HCT116 (cell line): ENCODE data around the gene FHIT. TPM values are rescaled to one million over a fixed set of nuclear protein-coding genes. Genes with fewer than 3 reads are reported as not detected.

Experiments
- ATAC-seq: fragments of 200-7000 bp; cut with Tn5 transposase; 2 replicates; pipeline ENCODE4 v1.9.1; 2020; ENCODE audit warnings: mild to moderate bottlenecking, moderate library complexity
- BruUV-seq: library from RNA; stranded (reverse); fragments of 400-500 nt; replicated peaks from 2 replicates; lab custom pipeline; 2021; lab: Mats Ljungman, UMichigan
- CTCF ChIA-PET: fragments of 300-600 bp; sonication (Branson Sonifier 250); formaldehyde crosslinking; loops from one replicate; lab custom pipeline; 2021; ENCODE audit warnings: antibody characterized with exemption; lab: Charles Lee
- POLR2A ChIA-PET: fragments of 300-600, 350-600 bp; sonication (Branson Sonifier 250); formaldehyde crosslinking; loops from one replicate; lab custom pipeline; 2021; ENCODE audit warnings: antibody characterized with exemption; lab: Charles Lee
- RAD21 ChIA-PET, 2 experiments: fragments of 300-600 bp; sonication (Branson Sonifier 250); formaldehyde crosslinking; loops; one replicate each; lab custom pipeline; 2023; ENCODE audit warnings: low total read pairs in 2 of 2; ENCODE audit not compliant: uncharacterized antibody in 2 of 2, unreplicated experiment in 2 of 2, low non-redundant PET in 1 of 2; lab: Charles Lee
- DNase-seq: peaks from one replicate; pipeline ENCODE4 v3.0.0-alpha.2; 2010; ENCODE audit warnings: low read depth, low spot score
- H2AFZ ChIP-seq: fragments of 200-600 bp; shearing (Covaris generic), sonication (generic); 2 replicates; pipeline ENCODE4 v1.6.1; 2017; ENCODE audit warnings: low read depth, mixed run types, mixed read lengths, antibody characterized with exemption, low read length; ENCODE audit not compliant: poor library complexity, severe bottlenecking
- H3K27ac ChIP-seq: 2 replicates; pipeline ENCODE4 v1.5.1; 2012; ENCODE audit warnings: low read depth, low read length
- H3K27me3 ChIP-seq: fragments of 200-600 bp; sonication (generic); 2 replicates; pipeline ENCODE4 v1.6.1; 2016; ENCODE audit warnings: mixed run types, low read length, mixed read lengths; ENCODE audit not compliant: insufficient read depth
- H3K36me3 ChIP-seq, 2 experiments: fragments of 200-500 bp in 1 of 2; fragments of 200-600 bp in 1 of 2; sonication (Bioruptor generic) in 1 of 2; sonication (generic) in 1 of 2; 2 replicates each; pipeline versions ENCODE4 v1.5.1 to v1.6.1; 2014 to 2016; ENCODE audit warnings: low read length in 2 of 2, inconsistent platforms in 1 of 2, mixed read lengths in 1 of 2, mixed run types in 1 of 2; ENCODE audit not compliant: insufficient read depth in 2 of 2, control insufficient read depth in 1 of 2
- H3K4me1 ChIP-seq, 2 experiments: fragments of 200-600 bp in 1 of 2; sonication (generic) in 1 of 2; 2 replicates each; pipeline versions ENCODE4 v1.5.1 to v1.6.1; 2012 to 2017; ENCODE audit warnings: low read length in 2 of 2, inconsistent platforms in 1 of 2, mild to moderate bottlenecking in 1 of 2, mixed read lengths in 1 of 2, mixed run types in 1 of 2, moderate library complexity in 1 of 2; ENCODE audit not compliant: insufficient read depth in 2 of 2, control insufficient read depth in 1 of 2
- H3K4me2 ChIP-seq: fragments of 200-600 bp; sonication (generic); 2 replicates; pipeline ENCODE4 v1.6.1; 2017; ENCODE audit warnings: mixed run types, low read length, mixed read lengths
- H3K4me3 ChIP-seq, 2 experiments: fragments of 200-600 bp in 1 of 2; sonication (generic) in 1 of 2; replicated peaks in 1 of 2; 2 replicates each; pipeline ENCODE4 v1.5.1; 2011 to 2016; ENCODE audit warnings: low read length in 2 of 2, control low read depth in 1 of 2, low read depth in 1 of 2, mild to moderate bottlenecking in 1 of 2, mixed read lengths in 1 of 2, mixed run types in 1 of 2
- H3K79me2 ChIP-seq: fragments of 200-600 bp; sonication (generic); 2 replicates; pipeline ENCODE4 v1.6.1; 2017; ENCODE audit warnings: mild to moderate bottlenecking, mixed run types, low read length, moderate library complexity, mixed read lengths; ENCODE audit not compliant: insufficient read depth
- H3K9ac ChIP-seq: fragments of 200-600 bp; sonication (generic); 2 replicates; pipeline ENCODE4 v1.6.1; 2016; ENCODE audit warnings: low read length, mixed read lengths
- H3K9me2 ChIP-seq: fragments of 200-600 bp; sonication (generic), shearing (Covaris generic); 2 replicates; pipeline ENCODE4 v1.6.1; 2017; ENCODE audit warnings: mixed run types, mild to moderate bottlenecking, moderate library complexity; ENCODE audit not compliant: insufficient read depth
- H3K9me3 ChIP-seq, 2 experiments: fragments of 200-500 bp in 1 of 2; fragments of 200-600 bp in 1 of 2; sonication (Bioruptor generic) in 1 of 2; sonication (generic) in 1 of 2; 2 replicates each; pipeline ENCODE4 v1.6.1; 2014 to 2017; ENCODE audit warnings: low read length in 2 of 2, mixed read lengths in 2 of 2, inconsistent platforms in 1 of 2, low read depth in 1 of 2, mild to moderate bottlenecking in 1 of 2, mixed run types in 1 of 2, moderate library complexity in 1 of 2; ENCODE audit not compliant: control insufficient read depth in 1 of 2, insufficient read depth in 1 of 2
- H4K20me1 ChIP-seq: fragments of 200-600 bp; sonication (generic), shearing (Covaris generic); 2 replicates; pipeline ENCODE4 v1.6.1; 2017; ENCODE audit warnings: mixed run types, mild to moderate bottlenecking, moderate library complexity; ENCODE audit not compliant: insufficient read depth
- CBX3 ChIP-seq: IDR thresholded peaks from 2 replicates; pipeline ENCODE4 v1.6.1; 2012; ENCODE audit warnings: low read depth
- CEBPB ChIP-seq: IDR thresholded peaks from 2 replicates; pipeline ENCODE4 v1.6.1; 2012; ENCODE audit warnings: low read depth
- ELF1 ChIP-seq: IDR thresholded peaks from 2 replicates; pipeline ENCODE4 v1.6.1; 2012; ENCODE audit warnings: low read depth, borderline replicate concordance
- EZH2phosphoT487 ChIP-seq: fragments of 200-600 bp; IDR thresholded peaks from 2 replicates; pipeline ENCODE4 v1.6.1; 2018; ENCODE audit warnings: antibody characterized with exemption, borderline replicate concordance
- POLR2A ChIP-seq: IDR thresholded peaks from 2 replicates; pipeline ENCODE4 v1.7.0; 2011; ENCODE audit warnings: borderline replicate concordance; ENCODE audit not compliant: insufficient read depth, insufficient read length; ENCODE audit errors: extremely low read depth
- POLR2AphosphoS5 ChIP-seq: IDR thresholded peaks from 2 replicates; pipeline ENCODE4 v1.6.1; 2011; ENCODE audit warnings: mild to moderate bottlenecking, low read depth, low read length, moderate library complexity
- RAD21 ChIP-seq: IDR thresholded peaks from 2 replicates; pipeline ENCODE4 v1.6.1; 2012; ENCODE audit warnings: low read depth, mild to moderate bottlenecking
- SIN3A ChIP-seq: IDR thresholded peaks from 2 replicates; pipeline ENCODE4 v1.6.1; 2012; ENCODE audit warnings: low read depth
- SP1 ChIP-seq: IDR thresholded peaks from 2 replicates; pipeline ENCODE4 v1.6.1; 2012; ENCODE audit warnings: low read depth
- SRF ChIP-seq: IDR thresholded peaks from 2 replicates; pipeline ENCODE4 v1.6.1; 2012; ENCODE audit warnings: low read depth
- YY1 ChIP-seq: IDR thresholded peaks from 2 replicates; pipeline ENCODE4 v1.6.1; 2011; ENCODE audit warnings: low read length, low read depth, moderate library complexity, mild to moderate bottlenecking; ENCODE audit not compliant: insufficient replicate concordance; ENCODE audit errors: extremely low read depth
- ZBTB33 ChIP-seq: IDR thresholded peaks from 2 replicates; pipeline ENCODE4 v1.6.1; 2011; ENCODE audit warnings: mild to moderate bottlenecking, low read length, moderate library complexity; ENCODE audit not compliant: insufficient replicate concordance; ENCODE audit errors: extremely low read depth
- ZNF274 ChIP-seq: fragments of 200-500 bp; sonication (Bioruptor generic); IDR thresholded peaks from 2 replicates; pipeline ENCODE4 v1.6.1; 2014; ENCODE audit warnings: mild to moderate bottlenecking, low read depth, low read length, inconsistent platforms
- intact Hi-C: fragments of 100-400 bp; cut with micrococcal nuclease; formaldehyde crosslinking; loops from 2 replicates; pipeline ENCODE4 v1.10.0; 2022
- total RNA-seq: library from RNA; stranded (reverse); gene quantifications from one replicate; pipeline ENCODE4 v1.2.1, GENCODE V29; 2021; ENCODE audit not compliant: unreplicated experiment
- TF ChIP-seq, protein P1 (sequence below), 3 experiments: fragments of 200-600 bp in 1 of 3; sonication (generic) in 1 of 3; IDR thresholded peaks in 2 of 3; conservative IDR thresholded peaks in 1 of 3; 2 replicates each; pipeline ENCODE4 v1.5.1; 2012 to 2017; ENCODE audit warnings: low read depth in 2 of 3, low read length in 2 of 3, antibody characterized with exemption in 1 of 3, borderline replicate concordance in 1 of 3, control low read depth in 1 of 3, mild to moderate bottlenecking in 1 of 3, mixed read lengths in 1 of 3, mixed run types in 1 of 3, moderate library complexity in 1 of 3; ENCODE audit not compliant: insufficient read depth in 1 of 3
- TF ChIP-seq, protein P2 (sequence below): IDR thresholded peaks from 2 replicates; pipeline ENCODE4 v1.6.1; 2012

Gene FHIT
- total RNA-seq, 1 experiment from 2014 or later: 20.1 TPM

GRCh38 chr3:60045686-60046085 is 1205.6 kb downstream of the FHIT start:
- Histone ChIP-seq H3K27ac (no peak overlapping the region), H3K4me2 (no peak overlapping the region), H3K9ac (no peak overlapping the region), H3K27me3 (no peaks in the 10 kb centered on the region), H3K4me3 (no peak overlapping the region), H2AFZ (no peak overlapping the region), H3K79me2 (no peaks in the 10 kb centered on the region), H3K4me1 (no peaks in the 10 kb centered on the region), H3K36me3 (no peaks in the 10 kb centered on the region), H4K20me1 (no peaks in the 10 kb centered on the region), H3K9me2 (no peaks in the 10 kb centered on the region), H3K9me3 (no peaks in the 10 kb centered on the region)
- intact Hi-C loops: no loop called here
- BruUV-seq: no TSS peak
- DNase-seq: no peak
- ATAC-seq: no peak
- CTCF ChIA-PET: no interaction called here
- TF ChIP-seq SRF (no peak), ELF1 (no peak), CEBPB (no peak)
- TF ChIP-seq, protein P1, sequence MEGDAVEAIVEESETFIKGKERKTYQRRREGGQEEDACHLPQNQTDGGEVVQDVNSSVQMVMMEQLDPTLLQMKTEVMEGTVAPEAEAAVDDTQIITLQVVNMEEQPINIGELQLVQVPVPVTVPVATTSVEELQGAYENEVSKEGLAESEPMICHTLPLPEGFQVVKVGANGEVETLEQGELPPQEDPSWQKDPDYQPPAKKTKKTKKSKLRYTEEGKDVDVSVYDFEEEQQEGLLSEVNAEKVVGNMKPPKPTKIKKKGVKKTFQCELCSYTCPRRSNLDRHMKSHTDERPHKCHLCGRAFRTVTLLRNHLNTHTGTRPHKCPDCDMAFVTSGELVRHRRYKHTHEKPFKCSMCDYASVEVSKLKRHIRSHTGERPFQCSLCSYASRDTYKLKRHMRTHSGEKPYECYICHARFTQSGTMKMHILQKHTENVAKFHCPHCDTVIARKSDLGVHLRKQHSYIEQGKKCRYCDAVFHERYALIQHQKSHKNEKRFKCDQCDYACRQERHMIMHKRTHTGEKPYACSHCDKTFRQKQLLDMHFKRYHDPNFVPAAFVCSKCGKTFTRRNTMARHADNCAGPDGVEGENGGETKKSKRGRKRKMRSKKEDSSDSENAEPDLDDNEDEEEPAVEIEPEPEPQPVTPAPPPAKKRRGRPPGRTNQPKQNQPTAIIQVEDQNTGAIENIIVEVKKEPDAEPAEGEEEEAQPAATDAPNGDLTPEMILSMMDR (IDR thresholded peaks at IDR 0.05 in 2 of 3, conservative IDR thresholded peaks at IDR 0.05 in 1 of 3; ENCODE audit: borderline replicate concordance in 1 of 3, insufficient read depth in 1 of 3, low read depth in 2 of 3, low read length in 2 of 3): no peak
- POLR2A ChIA-PET: no interaction called here
- RAD21 ChIA-PET: no interaction called here

DNA sequence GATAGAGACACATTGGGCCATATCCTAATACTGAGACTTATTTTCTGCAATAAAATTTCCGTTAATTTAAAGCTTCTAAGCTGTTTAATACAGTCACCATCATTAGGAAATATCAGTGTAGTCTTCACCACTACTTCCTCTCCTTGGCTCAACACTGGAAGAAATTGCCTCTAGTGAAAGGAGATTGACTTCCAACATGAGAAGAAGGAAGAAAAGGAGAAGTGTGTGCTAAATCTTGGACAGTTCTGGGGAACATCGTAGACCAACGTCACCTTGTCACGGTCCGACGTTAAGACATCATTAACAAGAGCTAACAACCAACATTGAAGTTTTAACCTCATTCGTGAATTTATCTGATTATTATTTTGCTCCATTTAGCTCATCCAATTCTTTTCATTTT is 1214.4 kb downstream of the FHIT start:
- no peaks in the 10 kb centered on the region for H3K27me3 ChIP-seq
- H3K36me3 ChIP-seq: no peaks in the 10 kb centered on the region
- no peak overlapping the region for H3K9ac ChIP-seq
- H3K9me2 ChIP-seq: no peaks in the 10 kb centered on the region
- ChIA-PET RAD21 (no interaction called here), CTCF (no interaction called here), POLR2A (no interaction called here)
- H3K79me2 ChIP-seq: no peaks in the 10 kb centered on the region
- H3K4me3 ChIP-seq: no peak overlapping the region
- BruUV-seq: no TSS peak
- no peak for ATAC-seq
- no peaks in the 10 kb centered on the region for H4K20me1 ChIP-seq
- H3K9me3 ChIP-seq: no peaks in the 10 kb centered on the region
- H2AFZ ChIP-seq: no peak overlapping the region
- H3K27ac ChIP-seq: no peak overlapping the region
- no peak for DNase-seq
- no peaks in the 10 kb centered on the region for H3K4me1 ChIP-seq
- intact Hi-C loops: no loop called here
- no peak overlapping the region for H3K4me2 ChIP-seq
- TF ChIP-seq RAD21 (no peak), POLR2AphosphoS5 (no peak), SIN3A (no peak), ZNF274 (no peak), YY1 (no peak), EZH2phosphoT487 (no peak), SP1 (no peak), CBX3 (no peak), ZBTB33 (no peak), POLR2A (no peak)
- TF ChIP-seq, protein P1 (IDR thresholded peaks at IDR 0.05 in 2 of 3, conservative IDR thresholded peaks at IDR 0.05 in 1 of 3; ENCODE audit: borderline replicate concordance in 1 of 3, insufficient read depth in 1 of 3, low read depth in 2 of 3, low read length in 2 of 3): no peak
- TF ChIP-seq, protein P2, sequence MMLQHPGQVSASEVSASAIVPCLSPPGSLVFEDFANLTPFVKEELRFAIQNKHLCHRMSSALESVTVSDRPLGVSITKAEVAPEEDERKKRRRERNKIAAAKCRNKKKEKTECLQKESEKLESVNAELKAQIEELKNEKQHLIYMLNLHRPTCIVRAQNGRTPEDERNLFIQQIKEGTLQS: no peak
